Hair follicular keratinocyte (primary cell): ENCODE results near the gene PCDHGC3. TPM values are rescaled to one million over a fixed set of nuclear protein-coding genes. Genes with fewer than 3 reads are reported as not detected.

Experiments
- total RNA-seq: library from RNA; depleted of rRNA; stranded (reverse); fragments of >200 nt; gene quantifications from 2 replicates; pipeline ENCODE4 v1.2.3, GENCODE V29; 2015

Gene PCDHGC3
- 21.8 and 60.9 TPM in 2 replicates for total RNA-seq

GRCh38 chr5:141475625-141476131 lies at the start of gene PCDHGC3:
Gene PCDHGC3, plus strand, starts transcription at chr5:141475966. Its CDS starts 151 bp downstream, at chr5:141476117.

GRCh38 chr5:141430332-141431113 lies 45.2 kb upstream of the PCDHGC3 start, which contains the start of gene PCDHGA12:
Gene PCDHGA12, plus strand, starts transcription at chr5:141430507. Its CDS starts 253 bp downstream, at chr5:141430760.

GRCh38 chr5:141484641-141485311 lies 9.0 kb downstream of the PCDHGC3 start, which contains the start of gene PCDHGC4:
Gene PCDHGC4, plus strand, starts transcription at chr5:141485030. Its CDS starts 144 bp downstream, at chr5:141485174.

GRCh38 chr5:141488591-141489561 lies 13.1 kb downstream of the PCDHGC3 start, which contains the start of gene PCDHGC5:
Gene PCDHGC5, plus strand, starts transcription at chr5:141489081. Its CDS starts 160 bp downstream, at chr5:141489241.

Other genes with a start within 250 kb of the PCDHGC3 start
- 0.04 and 0.08 TPM in 2 replicates for gene PCDHB15, start 230.6 kb upstream of the PCDHGC3 start, total RNA-seq
- gene SLC25A2, start 171.9 kb upstream of the PCDHGC3 start, total RNA-seq = not detected in 2 replicates
- gene TAF7, start 155.2 kb upstream of the PCDHGC3 start, total RNA-seq = 28.9 and 35.5 TPM in 2 replicates
- gene PCDHGA1, start 145.5 kb upstream of the PCDHGC3 start, total RNA-seq = not detected in 2 replicates
- 0.04 and 0.55 TPM in 2 replicates for gene PCDHGA2, start 137.2 kb upstream of the PCDHGC3 start, total RNA-seq
- 0.04 and 0.08 TPM in 2 replicates for gene PCDHGA3, start 132.1 kb upstream of the PCDHGC3 start, total RNA-seq
- gene PCDHGB1, start 125.9 kb upstream of the PCDHGC3 start, total RNA-seq = 0.23 and 0.38 TPM in 2 replicates
- 0.08 and 0.15 TPM in 2 replicates for gene PCDHGA4, start 120.9 kb upstream of the PCDHGC3 start, total RNA-seq
- 0.08 and 0.23 TPM in 2 replicates for gene PCDHGB2, start 116.0 kb upstream of the PCDHGC3 start, total RNA-seq
- under 0.01 TPM in 1 of 2 replicates, not detected in the other for gene PCDHGA5, start 111.8 kb upstream of the PCDHGC3 start, total RNA-seq
- 0.31 and 0.46 TPM in 2 replicates for gene PCDHGB3, start 105.7 kb upstream of the PCDHGC3 start, total RNA-seq
- gene PCDHGA6, start 102.1 kb upstream of the PCDHGC3 start, total RNA-seq = 0.15 and 0.16 TPM in 2 replicates
- gene PCDHGA7, start 93.2 kb upstream of the PCDHGC3 start, total RNA-seq = 0.11 and 0.86 TPM in 2 replicates
- gene PCDHGB4, start 88.3 kb upstream of the PCDHGC3 start, total RNA-seq = 1.5 and 3.7 TPM in 2 replicates
- 0.08 and 0.39 TPM in 2 replicates for gene PCDHGA8, start 83.3 kb upstream of the PCDHGC3 start, total RNA-seq
- gene PCDHGB5, start 78.0 kb upstream of the PCDHGC3 start, total RNA-seq = 3.3 and 5.9 TPM in 2 replicates
- gene PCDHGA9, start 73.2 kb upstream of the PCDHGC3 start, total RNA-seq = 0.53 and 0.70 TPM in 2 replicates
- 0.61 and 0.70 TPM in 2 replicates for gene PCDHGB6, start 67.9 kb upstream of the PCDHGC3 start, total RNA-seq
- 1.3 and 1.6 TPM in 2 replicates for gene PCDHGA10, start 63.0 kb upstream of the PCDHGC3 start, total RNA-seq
- gene PCDHGB7, start 58.3 kb upstream of the PCDHGC3 start, total RNA-seq = 1.3 and 2.3 TPM in 2 replicates
- 0.84 and 0.94 TPM in 2 replicates for gene PCDHGA11, start 54.9 kb upstream of the PCDHGC3 start, total RNA-seq
- 1.6 and 4.0 TPM in 2 replicates for gene PCDHGA12, start 45.5 kb upstream of the PCDHGC3 start, total RNA-seq
- gene PCDHGC4, start 9.1 kb downstream of the PCDHGC3 start, total RNA-seq = 0.19 and 0.31 TPM in 2 replicates
- gene PCDHGC5, start 13.1 kb downstream of the PCDHGC3 start, total RNA-seq = 1.2 and 5.0 TPM in 2 replicates
- 99.0 and 100 TPM in 2 replicates for gene DIAPH1, start 143.0 kb downstream of the PCDHGC3 start, total RNA-seq
- gene HDAC3, start 160.9 kb downstream of the PCDHGC3 start, total RNA-seq = 51.6 and 61.5 TPM in 2 replicates
- gene RELL2, start 161.0 kb downstream of the PCDHGC3 start, total RNA-seq = 5.6 and 15.1 TPM in 2 replicates
- gene FCHSD1, start 175.5 kb downstream of the PCDHGC3 start, total RNA-seq = 9.1 and 20.4 TPM in 2 replicates
- gene ARAP3, start 206.3 kb downstream of the PCDHGC3 start, total RNA-seq = 2.6 and 4.4 TPM in 2 replicates